Caco-2 (cell line): ENCODE results near the gene ENPP4. TPM values are rescaled to one million over a fixed set of nuclear protein-coding genes. Genes with fewer than 3 reads are reported as not detected.
A peak's percentile ranks its signal among the peaks of the same experiment; 100 is the strongest.
"Not testable (repeated sequence)": the region's sequence is repeated elsewhere in the genome, so short reads cannot be mapped to it uniquely, and the experiment has no call there.

ENCODE experiments used
- Bru-seq: library from RNA; stranded (reverse); fragments of 400-500 nt; gene quantifications from one replicate; lab custom pipeline; 2021; lab: Mats Ljungman, UMichigan
- BruChase-seq, 2 experiments: library from RNA; stranded (reverse); fragments of 400-500 nt; gene quantifications; one replicate each; lab custom pipeline; 2021; lab: Mats Ljungman, UMichigan
- BruUV-seq: library from RNA; stranded (reverse); fragments of 400-500 nt; replicated peaks from 2 replicates; lab custom pipeline; 2021; lab: Mats Ljungman, UMichigan
- CTCF ChIA-PET: fragments of 300-600 bp; sonication (Branson Sonifier 250); formaldehyde crosslinking; loops from one replicate; lab custom pipeline; 2022; ENCODE audit warnings: antibody characterized with exemption; lab: Charles Lee
- POLR2A ChIA-PET: fragments of 300-600 bp; sonication (Branson Sonifier 250); formaldehyde crosslinking; loops from one replicate; lab custom pipeline; 2022; ENCODE audit warnings: antibody characterized with exemption; lab: Charles Lee
- DNase-seq, 2 experiments: peaks; one replicate each; pipeline versions ENCODE4 v3.0.0 to v3.0.0-alpha.2; 2020 to 2022
- H3K27me3 ChIP-seq: replicated peaks from 2 replicates; pipeline ENCODE4 v1.6.0; 2011; ENCODE audit warnings: low read length; ENCODE audit not compliant: control insufficient read depth, insufficient read depth
- H3K36me3 ChIP-seq: 2 replicates; pipeline ENCODE4 v1.5.1; 2011; ENCODE audit warnings: low read length; ENCODE audit not compliant: control insufficient read depth, insufficient read depth
- H3K4me1 ChIP-seq: fragments of 250-450 bp; sonication (Bioruptor Pico); 2 replicates; pipeline ENCODE4 v1.5.1; 2020; ENCODE audit warnings: mild to moderate bottlenecking
- H3K4me3 ChIP-seq: 2 replicates; pipeline ENCODE4 v1.5.1; 2011; ENCODE audit warnings: low read depth, mild to moderate bottlenecking, control low read depth, low read length
- H3K9me3 ChIP-seq: fragments of 250-450 bp; sonication (Bioruptor Pico); 2 replicates; pipeline ENCODE4 v1.5.1; 2020; ENCODE audit warnings: mild to moderate bottlenecking, moderate library complexity
- H3K27ac Mint-ChIP-seq: one replicate; pipeline ENCODE4 v1.8.0; 2022; ENCODE audit warnings: mixed read lengths; ENCODE audit not compliant: unreplicated experiment
- H3K27me3 Mint-ChIP-seq: one replicate; pipeline ENCODE4 v1.8.0; 2022; ENCODE audit warnings: mixed read lengths; ENCODE audit not compliant: insufficient read depth, unreplicated experiment
- H3K36me3 Mint-ChIP-seq: one replicate; pipeline ENCODE4 v1.8.0; 2022; ENCODE audit warnings: mild to moderate bottlenecking, mixed read lengths; ENCODE audit not compliant: insufficient read depth, unreplicated experiment
- H3K4me1 Mint-ChIP-seq: one replicate; pipeline ENCODE4 v1.8.0; 2022; ENCODE audit warnings: low read depth, mixed read lengths; ENCODE audit not compliant: unreplicated experiment
- H3K4me3 Mint-ChIP-seq: one replicate; pipeline ENCODE4 v1.8.0; 2022; ENCODE audit warnings: mild to moderate bottlenecking, moderate library complexity, mixed read lengths; ENCODE audit not compliant: unreplicated experiment
- H3K9me3 Mint-ChIP-seq: one replicate; pipeline ENCODE4 v1.8.0; 2022; ENCODE audit warnings: mixed read lengths; ENCODE audit not compliant: unreplicated experiment
- intact Hi-C: fragments of 100-400 bp; cut with micrococcal nuclease; formaldehyde crosslinking; loops from one replicate; pipeline ENCODE4 v1.10.0; 2022; ENCODE audit not compliant: unreplicated experiment
- long read RNA-seq: library from polyadenylated mRNA; stranded (forward); transcript quantifications from one replicate; pipeline ENCODE4 v2.0.0, GENCODE V29; 2022
- total RNA-seq: library from RNA; stranded (reverse); gene quantifications from 2 replicates; pipeline ENCODE4 v1.2.3, GENCODE V29; 2022
- TF ChIP-seq, protein P1 (sequence below), 2 experiments: fragments of 200-600 bp in 1 of 2; IDR thresholded peaks; 1 replicate in 1 of 2; 2 replicates in 1 of 2; pipeline versions ENCODE4 v1.5.1 to v1.8.0; 2011 to 2022; ENCODE audit warnings: antibody characterized with exemption in 1 of 2, control low read depth in 1 of 2, inconsistent platforms in 1 of 2, low read depth in 1 of 2, low read length in 1 of 2, mild to moderate bottlenecking in 1 of 2, moderate library complexity in 1 of 2; ENCODE audit not compliant: insufficient read depth in 1 of 2, severe bottlenecking in 1 of 2, unreplicated experiment in 1 of 2

Gene ENPP4, protein sequence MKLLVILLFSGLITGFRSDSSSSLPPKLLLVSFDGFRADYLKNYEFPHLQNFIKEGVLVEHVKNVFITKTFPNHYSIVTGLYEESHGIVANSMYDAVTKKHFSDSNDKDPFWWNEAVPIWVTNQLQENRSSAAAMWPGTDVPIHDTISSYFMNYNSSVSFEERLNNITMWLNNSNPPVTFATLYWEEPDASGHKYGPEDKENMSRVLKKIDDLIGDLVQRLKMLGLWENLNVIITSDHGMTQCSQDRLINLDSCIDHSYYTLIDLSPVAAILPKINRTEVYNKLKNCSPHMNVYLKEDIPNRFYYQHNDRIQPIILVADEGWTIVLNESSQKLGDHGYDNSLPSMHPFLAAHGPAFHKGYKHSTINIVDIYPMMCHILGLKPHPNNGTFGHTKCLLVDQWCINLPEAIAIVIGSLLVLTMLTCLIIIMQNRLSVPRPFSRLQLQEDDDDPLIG
- total RNA-seq (2.7 TPM in 2 replicates), Bru-seq, nascent RNA (percentile 45 among the genes with signal in this experiment), BruChase-seq, experiment 1, labeled RNA remaining after a 2-hour chase (percentile 56 among the genes with signal in this experiment), BruChase-seq, experiment 2, labeled RNA remaining after a 6-hour chase (percentile 62 among the genes with signal in this experiment)
- long read RNA-seq, full-length matches to known transcripts: 5 of 7 reads
- long read RNA-seq, partial matches to known transcripts: 2 of 7 reads
- long read RNA-seq, other reads (novel, unspliced or antisense): 0 of 7 reads

DNA sequence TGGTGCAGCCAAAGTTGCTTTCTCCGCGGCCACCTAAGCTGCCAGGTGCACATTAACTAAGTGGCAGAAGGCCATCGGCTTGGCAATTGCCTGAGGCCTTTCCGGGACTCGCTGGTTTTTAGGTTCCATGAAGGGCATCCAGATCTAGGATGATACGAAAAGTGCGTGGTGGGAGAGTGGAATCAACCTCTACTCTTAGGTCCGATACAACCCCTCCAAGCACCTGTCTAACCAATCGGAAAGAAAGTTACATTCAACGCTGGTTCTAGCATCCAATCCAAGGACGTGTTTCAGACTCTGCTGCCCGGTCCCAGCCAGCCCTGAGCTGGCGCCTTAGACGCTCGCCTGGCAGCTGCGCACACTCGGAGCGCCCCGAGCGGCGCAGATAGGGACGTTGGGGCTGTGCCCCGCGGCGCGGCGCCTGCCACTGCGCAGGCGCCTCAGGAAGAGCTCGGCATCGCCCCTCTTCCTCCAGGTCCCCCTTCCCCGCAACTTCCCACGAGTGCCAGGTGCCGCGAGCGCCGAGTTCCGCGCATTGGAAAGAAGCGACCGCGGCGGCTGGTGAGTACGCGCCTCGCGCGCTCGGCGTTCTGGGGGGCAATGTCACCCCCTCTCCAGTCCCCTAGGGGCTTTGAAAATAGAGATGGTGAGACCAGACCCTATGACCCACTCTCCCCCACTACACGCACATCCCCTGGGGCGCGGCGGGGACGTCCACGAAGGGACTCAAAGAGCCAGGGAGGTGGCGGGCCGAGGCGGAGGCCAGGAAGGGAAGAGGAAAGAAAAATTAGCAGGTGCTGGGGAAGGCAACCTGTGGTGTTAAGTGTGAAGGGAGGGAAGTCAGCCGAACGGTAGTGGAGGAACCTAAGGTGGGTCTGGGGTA, at the start of gene ENPP4:
Gene ENPP4, plus strand, starts transcription at position 361 of the 883 bp plus-strand sequence. CDS start 9,595 bp downstream, outside the sequence.
- no TSS peak for BruUV-seq
- peak; percentile 83 to 90 for DNase-seq
- Histone ChIP-seq H3K27me3 (no peaks in the 10 kb centered on the region; the same call in 1 of the 2 replicates), H3K9me3 (no peaks in the 10 kb centered on the region), H3K36me3 (no peaks in the 10 kb centered on the region), H3K4me1 (no peaks in the 10 kb centered on the region), H3K4me3 (peak within 1 kb of the TSS; percentile 61)
- Mint-ChIP-seq H3K4me1 (no peaks in the 10 kb centered on the region), H3K9me3 (no peaks in the 10 kb centered on the region), H3K36me3 (no peaks in the 10 kb centered on the region), H3K27ac (peak within 1 kb of the TSS; percentile 41), H3K27me3 (peaks cover 4% of the 10 kb centered on the region), H3K4me3 (peak within 1 kb of the TSS; percentile 89)
- intact Hi-C loops: loop anchor here (1.0 kb wide), 1 partner anchor 41 kb away; no protein-coding TSS in a partner anchor
- ChIA-PET CTCF (interaction anchor here (0.7 to 1.0 kb wide), 2 partner anchors 80 to 170 kb away, joined by 4 to 5 read pairs; no protein-coding TSS in a partner anchor), POLR2A (no interaction called here)
- TF ChIP-seq, protein P1, sequence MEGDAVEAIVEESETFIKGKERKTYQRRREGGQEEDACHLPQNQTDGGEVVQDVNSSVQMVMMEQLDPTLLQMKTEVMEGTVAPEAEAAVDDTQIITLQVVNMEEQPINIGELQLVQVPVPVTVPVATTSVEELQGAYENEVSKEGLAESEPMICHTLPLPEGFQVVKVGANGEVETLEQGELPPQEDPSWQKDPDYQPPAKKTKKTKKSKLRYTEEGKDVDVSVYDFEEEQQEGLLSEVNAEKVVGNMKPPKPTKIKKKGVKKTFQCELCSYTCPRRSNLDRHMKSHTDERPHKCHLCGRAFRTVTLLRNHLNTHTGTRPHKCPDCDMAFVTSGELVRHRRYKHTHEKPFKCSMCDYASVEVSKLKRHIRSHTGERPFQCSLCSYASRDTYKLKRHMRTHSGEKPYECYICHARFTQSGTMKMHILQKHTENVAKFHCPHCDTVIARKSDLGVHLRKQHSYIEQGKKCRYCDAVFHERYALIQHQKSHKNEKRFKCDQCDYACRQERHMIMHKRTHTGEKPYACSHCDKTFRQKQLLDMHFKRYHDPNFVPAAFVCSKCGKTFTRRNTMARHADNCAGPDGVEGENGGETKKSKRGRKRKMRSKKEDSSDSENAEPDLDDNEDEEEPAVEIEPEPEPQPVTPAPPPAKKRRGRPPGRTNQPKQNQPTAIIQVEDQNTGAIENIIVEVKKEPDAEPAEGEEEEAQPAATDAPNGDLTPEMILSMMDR (IDR thresholded peaks at IDR 0.05; ENCODE audit: insufficient read depth in 1 of 2, low read depth in 1 of 2, low read length in 1 of 2, severe bottlenecking in 1 of 2, unreplicated experiment in 1 of 2): no peak

DNA sequence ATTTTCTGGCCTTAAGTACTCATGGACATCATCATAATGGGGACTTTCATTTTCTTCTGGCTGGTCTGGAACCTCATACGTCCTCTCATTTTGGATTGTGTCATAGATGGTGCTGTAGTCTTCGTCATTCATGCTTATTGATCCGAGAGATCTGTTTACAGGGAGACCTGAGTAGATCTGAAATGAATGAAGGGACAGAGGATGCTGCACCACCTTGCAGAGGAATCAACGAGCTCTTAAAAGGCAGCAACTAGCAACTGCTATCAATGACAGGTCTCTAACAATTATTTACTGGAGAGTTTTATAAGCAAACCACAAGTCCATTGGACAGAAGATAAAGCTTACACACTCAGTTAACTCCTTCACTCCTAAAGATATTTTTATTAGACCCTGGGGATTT, 49.7 kb upstream of the ENPP4 start:
- Mint-ChIP-seq H3K27ac (no peak overlapping the region), H3K9me3 (no peaks in the 10 kb centered on the region), H3K27me3 (peaks cover 8% of the 10 kb centered on the region), H3K4me1 (no peaks in the 10 kb centered on the region), H3K36me3 (no peaks in the 10 kb centered on the region), H3K4me3 (no peak overlapping the region)
- no TSS peak for BruUV-seq
- TF ChIP-seq, protein P1 (IDR thresholded peaks at IDR 0.05; ENCODE audit: insufficient read depth in 1 of 2, low read depth in 1 of 2, low read length in 1 of 2, severe bottlenecking in 1 of 2, unreplicated experiment in 1 of 2): no peak
- Histone ChIP-seq H3K9me3 (no peaks in the 10 kb centered on the region), H3K27me3 (no peaks in the 10 kb centered on the region), H3K4me3 (no peak overlapping the region), H3K4me1 (no peaks in the 10 kb centered on the region; the same call in 1 of the 2 replicates), H3K36me3 (no peaks in the 10 kb centered on the region)
- intact Hi-C loops: no loop called here
- DNase-seq: no peak
- ChIA-PET CTCF (interaction anchor here (0.6 to 0.9 kb wide), 2 partner anchors 10 to 575 kb away, joined by 4 read pairs; no protein-coding TSS in a partner anchor), POLR2A (no interaction called here)

DNA sequence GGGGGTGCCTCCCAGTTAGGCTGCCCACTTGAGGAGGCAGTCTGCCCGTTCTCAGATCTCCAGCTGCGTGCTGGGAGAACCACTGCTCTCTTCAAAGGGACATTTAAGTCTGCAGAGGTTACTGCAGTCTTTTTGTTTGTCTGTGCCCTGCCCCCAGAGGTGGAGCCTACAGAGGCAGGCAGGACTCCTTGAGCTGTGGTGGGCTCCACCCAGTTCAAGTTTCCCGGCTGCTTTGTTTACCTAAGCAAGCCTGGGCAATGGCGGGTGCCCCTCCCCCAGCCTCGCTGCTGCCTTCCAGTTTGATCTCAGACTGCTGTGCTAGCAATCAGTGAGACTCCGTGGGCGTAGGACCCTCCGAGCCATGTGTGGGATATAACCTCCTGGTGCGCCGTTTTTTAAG, 44.1 kb upstream of the ENPP4 start:
- DNase-seq, H3K9me3 Mint-ChIP-seq, POLR2A ChIA-PET, H3K9me3 ChIP-seq, H3K27ac Mint-ChIP-seq, CTCF ChIA-PET, H3K27me3 Mint-ChIP-seq, BruUV-seq, H3K4me3 Mint-ChIP-seq, intact Hi-C loops, H3K4me1 ChIP-seq, H3K36me3 Mint-ChIP-seq, H3K27me3 ChIP-seq, H3K4me1 Mint-ChIP-seq, H3K4me3 ChIP-seq, H3K36me3 ChIP-seq: not testable (repeated sequence)
